Activated CD8-positive, alpha-beta T cell treated with anti-CD3 and anti-CD28 coated beads for 36 hours (primary cell): ENCODE data around the gene RBM47. TPM values are rescaled to one million over a fixed set of nuclear protein-coding genes. Genes with fewer than 3 reads are reported as not detected.

Experiments used
- ATAC-seq: fragments of 200-7000 bp; cut with Tn5 transposase; one replicate; pipeline ENCODE4 v1.10.0; 2021; ENCODE audit warnings: mild to moderate bottlenecking, moderate library complexity
- CTCF ChIA-PET: fragments of 350-600 bp; sonication (Branson Sonifier 250); formaldehyde crosslinking; loops from one replicate; lab custom pipeline; 2021; ENCODE audit warnings: antibody characterized with exemption; lab: Charles Lee
- POLR2A ChIA-PET: fragments of 350-600 bp; sonication (Branson Sonifier 250); formaldehyde crosslinking; loops from one replicate; lab custom pipeline; 2021; ENCODE audit warnings: antibody characterized with exemption; lab: Charles Lee
- DNase-seq: peaks from one replicate; pipeline ENCODE4 v3.0.0-alpha.2; 2020
- H3K27ac Mint-ChIP-seq: one replicate; pipeline ENCODE4 v1.8.0; 2021; ENCODE audit warnings: mild to moderate bottlenecking, mixed read lengths
- H3K27me3 Mint-ChIP-seq: one replicate; pipeline ENCODE4 v1.8.0; 2021; ENCODE audit warnings: mixed read lengths
- H3K36me3 Mint-ChIP-seq: one replicate; pipeline ENCODE4 v1.8.0; 2021; ENCODE audit warnings: low read depth, mixed read lengths
- H3K4me1 Mint-ChIP-seq: one replicate; pipeline ENCODE4 v1.8.0; 2021; ENCODE audit warnings: low read depth, mixed read lengths
- H3K4me3 Mint-ChIP-seq: one replicate; pipeline ENCODE4 v1.8.0; 2021; ENCODE audit warnings: mild to moderate bottlenecking, moderate library complexity, mixed read lengths
- H3K9me3 Mint-ChIP-seq: one replicate; pipeline ENCODE4 v1.8.0; 2021; ENCODE audit warnings: mixed read lengths
- CTCF ChIP-seq: fragments of 200-600 bp; IDR thresholded peaks from one replicate; pipeline ENCODE4 v1.8.0; 2022; ENCODE audit warnings: antibody characterized with exemption, mild to moderate bottlenecking
- intact Hi-C: fragments of 100-400 bp; cut with micrococcal nuclease; formaldehyde crosslinking; loops from one replicate; pipeline ENCODE4 v1.10.0; 2022
- total RNA-seq, 2 experiments: library from RNA; stranded (reverse); gene quantifications; one replicate each; pipeline ENCODE4 v1.2.3, GENCODE V29; 2021

Gene RBM47
- total RNA-seq, 2 experiments from 2014 or later: 0.13 to 0.74 TPM

DNA sequence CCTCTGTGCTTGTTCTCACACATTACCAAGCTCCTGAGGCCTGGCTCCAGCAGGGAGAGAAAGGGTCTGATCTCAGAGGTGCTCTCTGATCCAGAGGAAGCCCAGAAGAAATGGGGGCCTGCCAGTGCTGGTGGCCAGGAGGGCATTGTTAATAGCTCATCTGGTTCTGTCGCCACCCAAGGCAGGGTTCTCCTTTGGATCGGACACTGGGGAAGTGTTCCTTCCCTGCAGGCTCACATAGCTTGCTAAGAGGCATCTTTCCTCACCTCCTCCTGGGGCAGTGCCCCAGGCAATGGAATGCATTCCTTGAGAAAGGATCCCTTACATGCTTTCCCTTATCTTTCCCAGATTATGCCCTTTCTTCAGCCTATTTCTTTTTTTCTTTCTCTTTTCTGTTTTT is 53.8 kb downstream of the RBM47 start:
- ATAC-seq (no peak), DNase-seq (no peak)
- H3K36me3 Mint-ChIP-seq: no peaks in the 10 kb centered on the region
- H3K4me3 Mint-ChIP-seq: no peak overlapping the region
- H3K27ac Mint-ChIP-seq: no peak overlapping the region
- ChIA-PET CTCF (interaction anchor here (1.4 kb wide), 1 partner anchor 11 kb away, joined by 4 read pairs; no protein-coding TSS in a partner anchor), POLR2A (no interaction called here)
- no peak for TF ChIP-seq CTCF
- H3K4me1 Mint-ChIP-seq: peaks cover 26% of the 10 kb centered on the region
- no peaks in the 10 kb centered on the region for H3K9me3 Mint-ChIP-seq
- intact Hi-C loops: no loop called here
- H3K27me3 Mint-ChIP-seq: no peaks in the 10 kb centered on the region

DNA sequence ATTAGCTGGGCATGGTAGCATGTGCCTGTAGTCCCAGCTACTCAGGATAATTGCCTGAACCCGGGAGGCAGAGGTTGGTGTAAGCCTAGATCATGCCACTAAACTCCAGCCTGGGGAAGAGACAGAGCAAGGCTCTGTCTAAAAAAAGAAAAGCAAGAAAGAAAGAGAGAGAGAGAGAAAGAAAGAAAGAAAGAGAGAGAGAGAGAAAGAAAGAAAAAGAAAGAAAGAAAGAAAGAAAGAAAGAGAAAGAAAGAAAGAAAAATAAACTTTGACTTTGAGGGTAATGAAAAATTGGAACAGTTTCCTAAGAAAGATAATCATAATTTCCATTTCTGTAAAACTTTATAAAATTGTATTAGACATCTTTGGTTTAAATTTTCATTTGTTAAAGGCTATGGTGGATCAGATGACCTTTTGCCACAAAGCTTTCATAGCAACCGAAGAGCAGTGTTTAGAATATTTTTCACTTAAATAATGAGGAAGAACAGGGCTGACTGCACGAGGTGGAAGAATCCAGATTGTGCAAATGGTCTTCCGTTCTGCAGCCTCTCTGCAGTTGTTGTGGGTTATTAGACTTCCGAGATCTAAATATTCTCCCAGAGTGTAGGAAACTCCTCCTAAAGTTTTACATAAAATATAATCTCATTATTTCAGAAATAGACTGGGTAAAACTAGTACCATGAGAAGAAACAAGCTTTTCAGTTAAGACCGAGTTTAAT is 55.9 kb downstream of the RBM47 start:
- ChIA-PET POLR2A (no interaction called here), CTCF (interaction anchor here (1.0 kb wide), 1 partner anchor 10 kb away, joined by 3 read pairs; no protein-coding TSS in a partner anchor)
- peaks cover 3% of the 10 kb centered on the region for H3K27me3 Mint-ChIP-seq
- H3K4me3 Mint-ChIP-seq: no peak overlapping the region
- peak; percentile 45 for TF ChIP-seq CTCF
- intact Hi-C loops: no loop called here
- no peak for DNase-seq
- no peaks in the 10 kb centered on the region for H3K36me3 Mint-ChIP-seq
- peaks cover 26% of the 10 kb centered on the region for H3K4me1 Mint-ChIP-seq
- H3K27ac Mint-ChIP-seq: peak overlapping the region; percentile 66
- ATAC-seq: no peak
- H3K9me3 Mint-ChIP-seq: no peaks in the 10 kb centered on the region

DNA sequence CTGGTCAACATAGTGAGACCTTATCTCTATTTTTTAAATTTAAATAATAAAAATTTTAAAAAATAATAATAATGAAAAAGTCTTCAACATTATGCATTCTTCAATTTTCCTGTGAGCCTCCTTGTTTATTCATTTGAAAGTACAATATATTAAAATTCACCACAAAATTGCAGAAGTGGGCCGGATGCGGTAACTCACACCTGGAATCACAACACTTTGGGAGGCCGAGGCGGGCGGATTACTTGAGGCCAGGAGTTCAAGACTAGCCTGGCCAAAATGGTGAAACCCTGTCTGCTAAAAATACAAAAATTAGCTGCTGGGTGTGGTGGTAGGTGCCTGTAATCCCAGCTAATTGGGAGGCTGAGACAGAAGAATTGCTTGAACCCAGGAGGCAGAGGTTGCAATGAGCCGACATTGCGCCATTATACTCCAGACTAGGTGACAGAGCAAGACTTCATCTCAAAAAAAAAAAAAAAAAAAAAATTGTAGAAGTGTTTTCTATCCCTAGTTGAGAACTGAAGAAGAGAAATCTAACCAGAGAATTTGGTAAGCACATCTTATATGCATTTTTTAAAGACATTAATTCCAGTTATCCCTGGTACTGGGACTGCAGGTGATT is 56.9 kb downstream of the RBM47 start:
- DNase-seq (no peak), ATAC-seq (no peak)
- H3K4me1 Mint-ChIP-seq: peaks cover 26% of the 10 kb centered on the region
- TF ChIP-seq CTCF: no peak
- H3K9me3 Mint-ChIP-seq: no peaks in the 10 kb centered on the region
- no peaks in the 10 kb centered on the region for H3K36me3 Mint-ChIP-seq
- H3K27ac Mint-ChIP-seq: no peak overlapping the region
- ChIA-PET CTCF (no interaction called here), POLR2A (no interaction called here)
- H3K4me3 Mint-ChIP-seq: no peak overlapping the region
- intact Hi-C loops: no loop called here
- peaks cover 3% of the 10 kb centered on the region for H3K27me3 Mint-ChIP-seq

DNA sequence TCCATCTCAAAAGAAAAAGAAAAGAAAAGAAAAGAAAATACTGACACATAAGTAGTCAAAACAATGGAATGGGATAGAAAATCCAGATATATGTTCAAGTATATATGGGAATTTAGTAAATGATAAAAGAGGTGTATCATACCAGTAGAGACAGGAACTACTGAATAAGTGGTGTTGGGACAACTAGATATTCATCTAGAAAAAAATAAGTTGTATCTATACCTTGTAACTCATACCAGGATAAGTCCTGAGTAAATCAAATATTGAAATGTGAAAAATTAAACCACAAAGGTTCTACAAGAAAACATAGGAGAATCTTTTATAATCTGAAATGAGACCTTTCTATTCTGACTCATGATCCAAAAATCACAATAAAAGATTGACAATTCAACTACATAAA is 58.5 kb downstream of the RBM47 start:
- peaks cover 12% of the 10 kb centered on the region for H3K4me1 Mint-ChIP-seq
- no peak for TF ChIP-seq CTCF
- CTCF ChIA-PET: no interaction called here
- no peak for ATAC-seq
- no peak for DNase-seq
- H3K27ac Mint-ChIP-seq: no peak overlapping the region
- POLR2A ChIA-PET: no interaction called here
- H3K4me3 Mint-ChIP-seq: no peak overlapping the region
- no peaks in the 10 kb centered on the region for H3K36me3 Mint-ChIP-seq
- peaks cover 3% of the 10 kb centered on the region for H3K27me3 Mint-ChIP-seq
- no peaks in the 10 kb centered on the region for H3K9me3 Mint-ChIP-seq
- intact Hi-C loops: no loop called here

DNA sequence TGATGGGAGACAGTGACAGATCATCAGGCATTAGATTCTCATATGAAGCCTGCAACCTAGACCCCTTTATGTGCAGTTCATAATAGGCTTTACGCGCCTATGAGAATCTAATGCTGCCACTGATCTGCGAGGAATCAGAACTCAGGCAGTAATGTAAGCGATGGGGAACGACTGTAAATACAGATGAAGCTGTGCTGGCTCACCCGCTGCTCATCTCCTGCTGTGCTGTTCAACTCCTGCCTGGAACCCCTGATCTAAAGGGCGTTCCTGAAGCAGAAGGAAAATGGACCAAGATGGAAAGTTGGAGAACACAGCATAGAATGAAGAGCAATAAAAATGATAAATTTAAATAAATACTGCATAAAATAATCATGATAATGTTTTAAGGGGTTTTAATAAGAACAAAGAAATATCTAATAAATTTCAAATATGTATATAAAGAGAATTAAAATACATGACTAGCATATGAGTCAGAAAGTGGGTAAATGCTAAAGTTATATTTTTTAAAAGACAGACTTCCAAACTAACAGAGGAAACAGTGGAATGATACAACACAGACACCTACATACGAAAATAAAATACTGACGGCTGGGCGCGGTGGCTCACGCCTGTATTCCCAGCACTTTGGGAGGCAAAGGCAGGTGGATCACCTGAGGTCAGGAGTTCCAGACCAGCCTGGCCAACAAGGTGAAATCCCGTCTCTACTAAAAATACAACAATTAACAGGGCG is 59.2 kb downstream of the RBM47 start:
- DNase-seq: no peak
- no peak overlapping the region for H3K27ac Mint-ChIP-seq
- no peak overlapping the region for H3K4me3 Mint-ChIP-seq
- TF ChIP-seq CTCF: no peak
- H3K27me3 Mint-ChIP-seq: peaks cover 3% of the 10 kb centered on the region
- intact Hi-C loops: no loop called here
- H3K9me3 Mint-ChIP-seq: no peaks in the 10 kb centered on the region
- ChIA-PET POLR2A (no interaction called here), CTCF (no interaction called here)
- H3K36me3 Mint-ChIP-seq: no peaks in the 10 kb centered on the region
- H3K4me1 Mint-ChIP-seq: peaks cover 12% of the 10 kb centered on the region
- ATAC-seq: no peak
